ENCODE data around the gene PAM.

DNA sequence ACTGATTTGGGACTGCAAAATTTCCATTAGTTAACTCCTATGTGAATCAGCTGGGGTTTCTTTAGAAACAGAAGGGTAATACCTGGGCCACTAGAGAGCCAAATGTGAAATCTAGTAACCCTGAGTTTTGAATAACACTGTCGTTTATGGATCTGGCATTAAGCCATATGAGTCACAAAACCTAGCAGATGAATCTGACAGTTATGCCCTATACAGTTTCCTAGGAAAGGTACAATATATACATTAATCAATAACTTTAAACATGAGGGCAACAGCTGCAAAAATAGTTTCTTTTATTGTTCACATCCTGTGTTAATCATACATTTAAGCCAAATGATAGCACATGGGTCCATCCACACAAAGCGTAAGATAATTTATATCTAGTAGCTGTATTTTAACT lies 56.9 kb downstream of the PAM start:
- TF ChIP-seq, protein P1, sequence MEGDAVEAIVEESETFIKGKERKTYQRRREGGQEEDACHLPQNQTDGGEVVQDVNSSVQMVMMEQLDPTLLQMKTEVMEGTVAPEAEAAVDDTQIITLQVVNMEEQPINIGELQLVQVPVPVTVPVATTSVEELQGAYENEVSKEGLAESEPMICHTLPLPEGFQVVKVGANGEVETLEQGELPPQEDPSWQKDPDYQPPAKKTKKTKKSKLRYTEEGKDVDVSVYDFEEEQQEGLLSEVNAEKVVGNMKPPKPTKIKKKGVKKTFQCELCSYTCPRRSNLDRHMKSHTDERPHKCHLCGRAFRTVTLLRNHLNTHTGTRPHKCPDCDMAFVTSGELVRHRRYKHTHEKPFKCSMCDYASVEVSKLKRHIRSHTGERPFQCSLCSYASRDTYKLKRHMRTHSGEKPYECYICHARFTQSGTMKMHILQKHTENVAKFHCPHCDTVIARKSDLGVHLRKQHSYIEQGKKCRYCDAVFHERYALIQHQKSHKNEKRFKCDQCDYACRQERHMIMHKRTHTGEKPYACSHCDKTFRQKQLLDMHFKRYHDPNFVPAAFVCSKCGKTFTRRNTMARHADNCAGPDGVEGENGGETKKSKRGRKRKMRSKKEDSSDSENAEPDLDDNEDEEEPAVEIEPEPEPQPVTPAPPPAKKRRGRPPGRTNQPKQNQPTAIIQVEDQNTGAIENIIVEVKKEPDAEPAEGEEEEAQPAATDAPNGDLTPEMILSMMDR (IDR thresholded peaks at IDR 0.05) = no peak
- no peak for TF ChIP-seq EP300 (IDR thresholded peaks at IDR 0.05)
- TF ChIP-seq POLR2A (IDR thresholded peaks at IDR 0.05) = no peak
